ENCODE results near the gene CCBE1.
"Not testable (repeated sequence)": the region's sequence is repeated elsewhere in the genome, so short reads cannot be mapped to it uniquely, and the experiment has no call there.

The CCBE1 gene

GRCh38 chr18:59648469-59648868, 48.8 kb downstream of the CCBE1 start:
- DNase-seq; H4K12ac ChIP-seq (ENCODE audit: low read depth, low read length); H2AK5ac ChIP-seq (ENCODE audit: low read length); H3K27me3 ChIP-seq (ENCODE audit: insufficient read depth, low read length); H4K91ac ChIP-seq (ENCODE audit: low read depth, low read length); H3K4me2 ChIP-seq (ENCODE audit: low read length); H3K14ac ChIP-seq (ENCODE audit: low read length); H3K9me3 ChIP-seq (ENCODE audit: insufficient read depth, low read depth, low read length); H3K4me3 ChIP-seq (ENCODE audit: low read depth, low read length); H3K23ac ChIP-seq (ENCODE audit: low read length); H4K8ac ChIP-seq (ENCODE audit: low read depth, low read length); H3K9ac ChIP-seq (ENCODE audit: low read length); H2BK120ac ChIP-seq (ENCODE audit: insufficient read depth, low read length, poor library complexity); H3K4ac ChIP-seq (ENCODE audit: low read depth, low read length); H2AFZ ChIP-seq (ENCODE audit: insufficient read depth, low read length, poor library complexity); H3K18ac ChIP-seq (ENCODE audit: low read length); H3K4me1 ChIP-seq (ENCODE audit: control insufficient read depth in 1 of 2, insufficient read depth in 2 of 2, low read length in 2 of 2); H3K79me1 ChIP-seq (ENCODE audit: low read length); H3K27ac ChIP-seq (ENCODE audit: low read depth, low read length); H3K36me3 ChIP-seq (ENCODE audit: control insufficient read depth in 1 of 2, insufficient read depth in 2 of 2, low read length in 2 of 2); H2BK12ac ChIP-seq (ENCODE audit: low read length); H3K79me2 ChIP-seq (ENCODE audit: control insufficient read depth, insufficient read depth, low read length, poor library complexity); H2BK5ac ChIP-seq (ENCODE audit: low read depth, low read length, poor library complexity): not testable (repeated sequence)
- WGBS (ENCODE audit: extremely low coverage, insufficient coverage, insufficient read length): no CpG with 5 or more reads among the region's 10 CpGs

- Histone ChIP-seq H4K91ac (ENCODE audit: low read depth, low read length) (no peak overlapping the region), H4K8ac (ENCODE audit: low read depth, low read length) (no peak overlapping the region), H3K79me1 (ENCODE audit: low read length) (no peaks in the 10 kb centered on the region), H3K27ac (ENCODE audit: low read depth, low read length) (no peak overlapping the region), H3K18ac (ENCODE audit: low read length) (no peak overlapping the region), H3K4me3 (ENCODE audit: low read depth, low read length) (no peak overlapping the region), H3K9ac (ENCODE audit: low read length) (no peak overlapping the region), H3K4ac (ENCODE audit: low read depth, low read length) (no peak overlapping the region), H2BK5ac (ENCODE audit: low read depth, low read length, poor library complexity) (no peak overlapping the region), H2AK5ac (ENCODE audit: low read length) (no peak overlapping the region), H3K14ac (ENCODE audit: low read length) (no peak overlapping the region), H3K23ac (ENCODE audit: low read length) (no peak overlapping the region), H2AFZ (ENCODE audit: insufficient read depth, low read length, poor library complexity) (no peak overlapping the region), H2BK120ac (ENCODE audit: insufficient read depth, low read length, poor library complexity) (no peak overlapping the region), H3K27me3 (ENCODE audit: insufficient read depth, low read length) (no peaks in the 10 kb centered on the region), H4K12ac (ENCODE audit: low read depth, low read length) (no peak overlapping the region), H3K4me2 (ENCODE audit: low read length) (no peak overlapping the region), H3K36me3 (ENCODE audit: control insufficient read depth in 1 of 2, insufficient read depth in 2 of 2, low read length in 2 of 2) (no peaks in the 10 kb centered on the region), H3K79me2 (ENCODE audit: control insufficient read depth, insufficient read depth, low read length, poor library complexity) (no peaks in the 10 kb centered on the region), H2BK12ac (ENCODE audit: low read length) (no peak overlapping the region), H3K4me1 (ENCODE audit: control insufficient read depth in 1 of 2, insufficient read depth in 2 of 2, low read length in 2 of 2) (peaks cover 7 to 8% of the 10 kb centered on the region in 2 experiments), H3K9me3 (ENCODE audit: insufficient read depth, low read depth, low read length) (no peaks in the 10 kb centered on the region)
- DNase-seq: no peak
- no CpG with 5 or more reads among the region's 2 CpGs for WGBS (ENCODE audit: extremely low coverage, insufficient coverage, insufficient read length)
Measured at GRCh38 chr18:59646963-59647307, 50.3 kb downstream of the CCBE1 start.

- no peaks in the 10 kb centered on the region for H3K79me1 ChIP-seq (ENCODE audit: low read length)
- H4K91ac ChIP-seq (ENCODE audit: low read depth, low read length): no peak overlapping the region
- no peak overlapping the region for H4K12ac ChIP-seq (ENCODE audit: low read depth, low read length)
- H2AFZ ChIP-seq (ENCODE audit: insufficient read depth, low read length, poor library complexity): no peak overlapping the region
- H3K27ac ChIP-seq (ENCODE audit: low read depth, low read length): no peak overlapping the region
- DNase-seq: no peak
- H2BK5ac ChIP-seq (ENCODE audit: low read depth, low read length, poor library complexity): no peak overlapping the region
- H3K27me3 ChIP-seq (ENCODE audit: insufficient read depth, low read length): no peaks in the 10 kb centered on the region
- no CpG with 5 or more reads among the region's 11 CpGs for WGBS (ENCODE audit: extremely low coverage, insufficient coverage, insufficient read length)
- no peaks in the 10 kb centered on the region for H3K9me3 ChIP-seq (ENCODE audit: insufficient read depth, low read depth, low read length)
- H3K4ac ChIP-seq (ENCODE audit: low read depth, low read length): peak overlapping the region; percentile 73
- H3K4me3 ChIP-seq (ENCODE audit: low read depth, low read length): no peak overlapping the region
- no peak overlapping the region for H3K18ac ChIP-seq (ENCODE audit: low read length)
- no peaks in the 10 kb centered on the region for H3K36me3 ChIP-seq (ENCODE audit: control insufficient read depth in 1 of 2, insufficient read depth in 2 of 2, low read length in 2 of 2)
- no peak overlapping the region for H3K4me2 ChIP-seq (ENCODE audit: low read length)
- no peak overlapping the region for H4K8ac ChIP-seq (ENCODE audit: low read depth, low read length)
- no peak overlapping the region for H3K14ac ChIP-seq (ENCODE audit: low read length)
- no peak overlapping the region for H2BK120ac ChIP-seq (ENCODE audit: insufficient read depth, low read length, poor library complexity)
- H3K4me1 ChIP-seq (ENCODE audit: control insufficient read depth in 1 of 2, insufficient read depth in 2 of 2, low read length in 2 of 2): peaks cover 7 to 8% of the 10 kb centered on the region in 2 experiments
- H3K9ac ChIP-seq (ENCODE audit: low read length): no peak overlapping the region
- H2AK5ac ChIP-seq (ENCODE audit: low read length): no peak overlapping the region
- no peaks in the 10 kb centered on the region for H3K79me2 ChIP-seq (ENCODE audit: control insufficient read depth, insufficient read depth, low read length, poor library complexity)
- no peak overlapping the region for H3K23ac ChIP-seq (ENCODE audit: low read length)
- no peak overlapping the region for H2BK12ac ChIP-seq (ENCODE audit: low read length)
Measured at GRCh38 chr18:59646228-59646962, 50.8 kb downstream of the CCBE1 start.

- no peaks in the 10 kb centered on the region for H3K79me1 ChIP-seq (ENCODE audit: low read length)
- no peak overlapping the region for H3K9ac ChIP-seq (ENCODE audit: low read length)
- no peak overlapping the region for H2BK5ac ChIP-seq (ENCODE audit: low read depth, low read length, poor library complexity)
- no peaks in the 10 kb centered on the region for H3K36me3 ChIP-seq (ENCODE audit: control insufficient read depth in 1 of 2, insufficient read depth in 2 of 2, low read length in 2 of 2)
- H3K27ac ChIP-seq (ENCODE audit: low read depth, low read length): no peak overlapping the region
- DNase-seq: no peak
- H3K4me1 ChIP-seq (ENCODE audit: control insufficient read depth in 1 of 2, insufficient read depth in 2 of 2, low read length in 2 of 2): no peaks in the 10 kb centered on the region
- H3K14ac ChIP-seq (ENCODE audit: low read length): no peak overlapping the region
- WGBS (ENCODE audit: extremely low coverage, insufficient coverage, insufficient read length): no CpG with 5 or more reads among the region's 6 CpGs
- no peak overlapping the region for H3K23ac ChIP-seq (ENCODE audit: low read length)
- H2BK120ac ChIP-seq (ENCODE audit: insufficient read depth, low read length, poor library complexity): no peak overlapping the region
- no peak overlapping the region for H3K18ac ChIP-seq (ENCODE audit: low read length)
- no peak overlapping the region for H3K4me3 ChIP-seq (ENCODE audit: low read depth, low read length)
- no peak overlapping the region for H3K4ac ChIP-seq (ENCODE audit: low read depth, low read length)
- no peak overlapping the region for H4K91ac ChIP-seq (ENCODE audit: low read depth, low read length)
- no peak overlapping the region for H2BK12ac ChIP-seq (ENCODE audit: low read length)
- H3K9me3 ChIP-seq (ENCODE audit: insufficient read depth, low read depth, low read length): no peaks in the 10 kb centered on the region
- no peak overlapping the region for H4K12ac ChIP-seq (ENCODE audit: low read depth, low read length)
- no peak overlapping the region for H2AK5ac ChIP-seq (ENCODE audit: low read length)
- no peaks in the 10 kb centered on the region for H3K27me3 ChIP-seq (ENCODE audit: insufficient read depth, low read length)
- H3K79me2 ChIP-seq (ENCODE audit: control insufficient read depth, insufficient read depth, low read length, poor library complexity): no peaks in the 10 kb centered on the region
- no peak overlapping the region for H4K8ac ChIP-seq (ENCODE audit: low read depth, low read length)
- no peak overlapping the region for H2AFZ ChIP-seq (ENCODE audit: insufficient read depth, low read length, poor library complexity)
- H3K4me2 ChIP-seq (ENCODE audit: low read length): no peak overlapping the region
Measured at GRCh38 chr18:59643740-59644139, 53.5 kb downstream of the CCBE1 start.
